Left hindlimb (tissue), 1 donor: ENCODE results near the gene LUZP2.
"Not testable (repeated sequence)": the region's sequence is repeated elsewhere in the genome, so short reads cannot be mapped to it uniquely, and the experiment has no call there.

ENCODE experiments used
- DNase-seq: peaks from one replicate; pipeline ENCODE4 v3.0.0-alpha.2; 2018

Gene LUZP2

GRCh38 chr11:24932110-24933000 lies 435.5 kb downstream of the LUZP2 start:
- DNase-seq = no peak

GRCh38 chr11:24934733-24935439 lies 438.0 kb downstream of the LUZP2 start:
- DNase-seq = no peak

GRCh38 chr11:24944891-24945290 lies 448.0 kb downstream of the LUZP2 start:
- no peak for DNase-seq

GRCh38 chr11:24949406-24949805 lies 452.6 kb downstream of the LUZP2 start:
- no peak for DNase-seq

- DNase-seq = no peak
These were observed 467.0 kb downstream of the LUZP2 start for GRCh38 chr11:24963852-24964251.

- DNase-seq = no peak
These were observed 468.9 kb downstream of the LUZP2 start for GRCh38 chr11:24965748-24966147.

- not testable (repeated sequence) for DNase-seq
These were observed 497.1 kb downstream of the LUZP2 start for GRCh38 chr11:24993903-24994302.

- DNase-seq = not testable (repeated sequence)
These were observed 503.1 kb downstream of the LUZP2 start for GRCh38 chr11:24999929-25000328.

GRCh38 chr11:25037431-25037830 lies 540.6 kb downstream of the LUZP2 start:
- DNase-seq = no peak

- DNase-seq = no peak
These were observed 541.3 kb downstream of the LUZP2 start for GRCh38 chr11:25038131-25038530.

- DNase-seq = no peak
These were observed 542.3 kb downstream of the LUZP2 start for GRCh38 chr11:25039165-25039564.

- no peak for DNase-seq
These were observed 551.8 kb downstream of the LUZP2 start for GRCh38 chr11:25048632-25049031.

GRCh38 chr11:25052844-25053243 lies 556.0 kb downstream of the LUZP2 start:
- no peak for DNase-seq

GRCh38 chr11:25057861-25058260 lies 561.0 kb downstream of the LUZP2 start:
- DNase-seq = no peak

GRCh38 chr11:25065746-25066145 lies 568.9 kb downstream of the LUZP2 start:
- no peak for DNase-seq

- no peak for DNase-seq
These were observed 569.9 kb downstream of the LUZP2 start for GRCh38 chr11:25066706-25067105.

GRCh38 chr11:25068451-25068850 lies 571.6 kb downstream of the LUZP2 start:
- DNase-seq = no peak

- no peak for DNase-seq
These were observed 597.4 kb downstream of the LUZP2 start for GRCh38 chr11:25094085-25094802.

GRCh38 chr11:25119416-25119815 lies 622.6 kb downstream of the LUZP2 start:
- no peak for DNase-seq
